Stimulated activated CD4-positive, alpha-beta T cell treated with anti-CD3 and anti-CD28 coated beads, Interleukin-12 subunit alpha, Interleukin-12 subunit beta, amount 100 ng/mL, for 48 hours (primary cell): ENCODE results near the gene NSUN4.
"Not testable (repeated sequence)": the region's sequence is repeated elsewhere in the genome, so short reads cannot be mapped to it uniquely, and the experiment has no call there.

Experiments
- DNase-seq, 3 donors: peaks; one replicate each; pipeline ENCODE4 v3.0.0-alpha.2; 2020; ENCODE audit warnings: low read depth in 2 of 3, low spot score in 1 of 3

The NSUN4 gene

DNA sequence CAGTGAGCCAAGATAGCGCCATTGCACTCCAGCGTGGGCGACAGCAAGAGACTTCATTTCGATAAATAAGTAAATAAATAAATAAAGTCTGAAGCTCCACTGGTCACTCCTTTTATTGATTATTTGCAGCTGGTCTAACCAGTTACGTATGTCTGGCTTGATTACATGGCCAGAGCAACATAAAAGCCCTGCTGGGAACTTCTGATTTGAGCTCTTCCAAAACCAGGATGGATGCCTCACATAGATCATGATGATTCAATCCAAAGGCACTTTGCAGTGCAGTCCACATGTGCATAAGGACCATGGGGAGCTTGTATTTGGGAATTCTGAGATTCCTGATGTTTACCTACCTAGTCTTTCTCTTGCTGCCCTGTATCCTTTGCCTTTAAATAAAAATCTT is 24.0 kb downstream of the NSUN4 start:
- DNase-seq, result no peak

DNA sequence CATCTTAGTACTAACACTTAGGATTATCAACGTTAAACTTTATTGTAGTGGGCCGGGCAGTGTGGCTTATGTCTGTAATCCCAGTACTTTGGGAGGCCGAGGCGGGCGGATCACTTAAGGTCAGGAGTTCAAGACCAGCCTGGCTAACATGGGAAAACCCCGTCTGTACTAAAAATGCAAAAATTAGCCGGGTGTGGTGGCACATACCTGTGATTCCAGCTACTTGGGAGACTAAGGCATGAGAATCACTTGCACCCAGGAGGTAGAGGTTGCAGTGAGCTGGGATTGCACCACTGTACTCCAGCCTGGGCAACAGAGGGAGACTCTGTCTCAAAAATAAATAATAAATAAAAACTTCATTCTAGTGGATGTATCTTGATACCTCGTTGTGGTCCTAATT is 25.2 kb downstream of the NSUN4 start:
- DNase-seq, result not testable (repeated sequence)

DNA sequence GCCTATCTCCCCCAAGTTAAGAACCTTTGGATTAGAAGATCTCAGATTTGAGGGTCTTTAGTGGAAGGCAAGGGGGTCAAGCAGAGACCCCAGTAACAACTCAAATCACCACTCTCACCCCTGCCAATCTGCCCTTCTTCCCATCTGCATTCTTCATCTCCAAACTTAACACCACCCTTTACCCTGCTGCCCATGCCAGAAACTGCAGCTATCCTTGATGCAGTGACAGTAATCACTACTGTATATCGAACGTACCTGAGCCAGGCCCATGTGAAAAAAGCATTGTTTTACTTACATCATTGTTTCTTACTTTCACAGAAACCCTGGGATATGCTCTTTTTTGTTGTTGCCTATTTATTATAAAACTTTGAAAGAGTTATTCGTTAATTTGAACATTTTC is 26.5 kb downstream of the NSUN4 start:
- DNase-seq, result no peak

DNA sequence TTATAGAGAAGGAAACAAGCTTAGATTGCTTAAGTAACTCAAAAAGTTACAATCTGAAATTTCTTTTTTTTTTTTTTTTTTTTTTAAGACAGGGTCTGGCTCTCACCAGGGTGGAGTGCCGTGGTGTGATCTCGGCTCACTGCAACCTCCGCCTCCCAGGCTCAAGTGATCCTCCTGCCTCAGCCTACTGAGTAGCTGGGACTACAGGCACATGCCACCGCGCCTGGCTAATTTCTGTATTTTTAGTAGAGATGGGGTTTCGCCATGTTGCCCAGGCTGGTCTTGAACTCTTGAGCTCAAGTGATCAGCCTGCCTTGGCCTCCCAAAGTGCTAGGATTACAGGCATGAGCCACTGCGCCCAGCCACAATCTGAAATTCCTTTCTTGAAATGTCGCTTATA is 27.1 kb downstream of the NSUN4 start:
- DNase-seq, result not testable (repeated sequence)

DNA sequence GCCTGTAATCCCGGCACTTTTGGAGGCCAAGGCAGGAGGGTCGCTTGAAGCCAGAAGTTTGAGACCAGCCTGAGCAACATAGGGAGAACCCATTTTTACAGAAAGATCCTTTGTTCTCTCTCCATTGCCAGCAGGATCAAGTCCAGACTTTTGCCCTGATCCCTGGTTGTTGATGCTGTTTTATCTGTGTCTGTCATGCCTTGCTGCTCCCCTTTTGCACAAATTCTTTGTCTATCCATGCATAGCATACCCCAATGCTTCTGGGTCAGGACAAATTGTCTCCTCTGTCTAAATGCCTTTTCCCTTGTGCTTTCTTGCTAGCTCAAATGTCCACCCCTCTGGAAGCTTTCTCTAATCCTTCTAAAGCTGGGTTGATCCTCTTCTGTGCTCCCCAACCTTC is 28.2 kb downstream of the NSUN4 start:
- DNase-seq, result no peak

DNA sequence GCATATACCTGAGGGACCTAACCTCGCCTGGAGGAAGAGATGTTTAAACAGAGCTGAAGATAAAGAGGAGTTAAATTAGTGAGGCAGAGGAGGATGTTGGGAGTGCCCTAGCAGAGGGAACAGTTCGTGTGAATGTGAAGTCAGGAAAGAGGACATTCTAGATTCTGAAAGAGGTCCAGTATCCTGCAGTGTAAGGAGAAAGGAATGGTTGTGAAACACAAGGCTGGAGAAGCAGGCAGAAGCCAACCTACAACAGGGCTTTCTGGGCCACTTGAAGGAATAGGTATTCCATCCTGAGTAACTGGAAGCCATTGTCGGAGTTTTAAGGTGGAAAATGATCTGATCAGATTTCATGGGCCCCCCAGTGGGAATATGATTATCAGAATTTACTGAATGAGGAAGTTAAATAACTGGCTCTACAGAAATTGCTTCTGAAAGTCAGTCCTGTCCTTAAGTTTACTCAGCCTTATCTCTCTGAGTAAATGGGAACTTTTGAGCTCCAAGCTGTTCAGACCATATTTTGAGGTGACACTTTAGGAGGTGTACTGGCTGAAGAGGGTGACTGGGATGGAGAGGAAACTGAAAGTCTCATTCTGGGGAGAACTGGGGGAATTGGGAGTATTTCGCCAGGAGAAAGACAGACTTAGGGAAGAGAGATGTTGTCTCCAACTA is 29.1 kb downstream of the NSUN4 start:
- no peak for DNase-seq

DNA sequence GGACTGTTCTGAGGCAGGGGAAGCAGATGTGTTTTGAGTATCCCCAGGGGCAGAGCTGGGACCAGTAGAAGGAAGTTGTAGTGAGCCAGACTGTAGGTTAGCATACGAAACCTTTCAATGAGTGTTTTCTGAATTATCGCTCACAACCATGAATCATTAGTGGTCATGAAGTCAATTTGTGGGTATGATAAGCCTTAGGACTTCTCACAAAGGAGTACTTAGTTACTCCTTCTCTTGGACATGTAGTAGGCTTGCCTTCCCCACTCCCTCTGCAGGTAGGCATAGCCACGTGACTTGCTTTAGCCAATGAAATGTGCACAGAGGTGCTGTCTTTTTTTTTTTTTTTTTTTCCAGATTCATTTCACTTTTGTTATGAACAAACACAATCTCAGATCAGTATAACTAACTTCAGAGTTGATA is 29.6 kb downstream of the NSUN4 start:
- DNase-seq, result no peak

DNA sequence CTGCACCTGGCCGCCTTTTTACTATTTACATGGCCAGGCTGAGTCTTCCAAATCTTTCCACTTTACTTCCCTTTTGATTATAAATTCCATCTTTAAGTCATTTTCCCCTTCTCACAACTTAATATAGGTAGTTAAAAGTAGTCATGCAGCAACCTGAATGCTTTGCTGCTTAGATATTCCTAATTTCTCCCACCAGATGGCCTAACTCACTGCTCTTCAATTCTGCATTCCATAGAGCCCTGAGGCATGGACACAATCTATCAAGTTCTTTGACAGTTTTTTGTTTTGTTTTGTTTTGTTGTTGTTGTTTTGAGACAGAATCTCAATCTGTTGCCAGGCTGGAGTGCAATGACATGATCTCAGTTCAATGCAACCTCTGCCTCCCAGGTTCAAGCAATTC is 31.8 kb downstream of the NSUN4 start:
- DNase-seq, result no peak

DNA sequence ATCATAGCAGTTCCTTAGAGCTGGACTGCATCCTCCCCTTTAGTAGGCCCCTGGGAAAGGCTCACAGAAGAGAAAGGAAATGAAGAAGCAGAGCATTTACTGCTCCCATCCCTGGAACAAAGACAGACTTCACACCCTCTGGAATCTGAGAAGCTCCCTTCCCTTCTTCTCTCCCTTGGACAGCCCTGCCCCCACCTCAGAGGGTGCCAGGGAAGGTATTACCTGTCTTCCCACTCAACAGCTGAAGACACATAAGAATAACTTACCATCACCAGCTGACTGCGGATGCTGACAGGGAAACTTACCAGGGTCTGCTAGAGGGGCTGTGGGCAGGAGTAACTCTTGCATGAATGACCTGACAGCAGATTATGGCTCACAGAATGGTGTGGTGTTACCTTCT is 39.4 kb downstream of the NSUN4 start:
- DNase-seq, result no peak

DNA sequence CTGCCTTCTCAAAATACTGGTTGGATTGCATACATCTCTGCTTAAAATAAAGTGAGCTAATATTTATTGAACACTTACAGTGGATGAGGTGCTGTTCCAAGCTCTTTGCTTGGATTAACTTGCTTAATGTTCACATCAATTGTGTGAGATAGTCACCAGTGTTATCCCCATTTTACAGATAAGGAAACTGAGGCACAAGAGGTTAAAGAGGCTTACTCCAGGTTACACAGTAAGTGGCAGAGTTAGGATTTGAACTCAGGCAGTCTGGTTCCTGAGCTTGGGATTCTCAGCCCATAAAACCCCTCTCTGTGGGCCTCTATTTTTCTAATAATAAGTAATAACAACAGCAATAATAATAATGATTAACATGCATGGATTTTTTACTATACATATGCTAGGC is 39.9 kb downstream of the NSUN4 start:
- DNase-seq, result no peak

DNA sequence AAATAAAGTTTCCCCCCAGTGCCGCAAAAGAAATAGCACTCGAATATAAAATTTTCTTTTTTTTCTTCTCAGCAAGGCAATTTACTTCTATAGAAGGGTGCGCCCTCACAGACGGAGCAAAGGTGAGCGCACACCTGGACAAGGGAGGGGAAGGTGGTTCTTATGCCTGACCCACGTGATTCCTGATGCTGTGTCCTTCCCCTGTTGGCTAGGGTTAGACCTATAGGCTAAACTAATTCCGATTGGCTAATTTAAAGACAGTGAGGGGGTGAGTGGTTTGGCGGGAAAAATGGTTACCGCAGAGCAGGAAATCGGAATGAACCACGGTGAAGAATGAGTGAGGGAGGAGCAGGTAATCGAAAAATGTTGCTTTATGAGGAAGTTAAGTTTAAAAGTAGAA is 52.9 kb downstream of the NSUN4 start:
- DNase-seq, result no peak

DNA sequence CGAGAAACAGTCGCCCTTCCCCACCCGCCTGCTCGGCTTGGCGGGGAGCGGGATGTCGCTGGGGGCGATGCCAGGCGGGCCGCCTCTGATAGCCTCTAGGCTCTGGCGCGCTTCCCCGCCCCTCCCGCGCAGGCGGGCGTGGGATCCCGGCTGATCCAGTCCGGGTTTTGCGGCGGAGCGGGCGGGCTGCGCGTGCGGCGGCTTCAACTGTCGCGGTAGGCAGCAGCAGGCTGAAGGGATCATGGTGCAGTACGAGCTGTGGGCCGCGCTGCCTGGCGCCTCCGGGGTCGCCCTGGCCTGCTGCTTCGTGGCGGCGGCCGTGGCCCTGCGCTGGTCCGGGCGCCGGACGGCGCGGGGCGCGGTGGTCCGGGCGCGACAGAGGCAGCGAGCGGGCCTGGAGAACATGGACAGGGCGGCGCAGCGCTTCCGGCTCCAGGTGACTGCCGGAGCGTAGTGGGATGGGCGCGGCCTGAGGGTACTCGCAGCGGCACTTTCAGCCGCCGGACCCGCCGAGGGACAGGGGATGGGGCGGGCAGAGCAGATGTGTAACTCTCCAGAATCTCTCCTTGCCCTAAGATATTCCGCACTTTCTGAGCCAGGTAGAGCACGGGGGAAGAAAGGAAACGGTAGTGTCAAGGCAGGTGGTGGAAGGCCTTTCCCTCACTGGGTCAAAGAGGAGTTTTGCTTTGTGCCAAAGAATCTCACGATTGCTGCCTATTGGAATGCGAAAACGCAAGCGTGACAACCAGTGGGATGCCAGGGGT is 53.7 kb downstream of the NSUN4 start, which contains the start of gene FAAH:
FAAH (plus strand) TSS at position 210 of the 764 bp plus-strand sequence; CDS start at position 242, 32 bp downstream.
- peak in 1 of 3 donors; percentile 24 for DNase-seq

DNA sequence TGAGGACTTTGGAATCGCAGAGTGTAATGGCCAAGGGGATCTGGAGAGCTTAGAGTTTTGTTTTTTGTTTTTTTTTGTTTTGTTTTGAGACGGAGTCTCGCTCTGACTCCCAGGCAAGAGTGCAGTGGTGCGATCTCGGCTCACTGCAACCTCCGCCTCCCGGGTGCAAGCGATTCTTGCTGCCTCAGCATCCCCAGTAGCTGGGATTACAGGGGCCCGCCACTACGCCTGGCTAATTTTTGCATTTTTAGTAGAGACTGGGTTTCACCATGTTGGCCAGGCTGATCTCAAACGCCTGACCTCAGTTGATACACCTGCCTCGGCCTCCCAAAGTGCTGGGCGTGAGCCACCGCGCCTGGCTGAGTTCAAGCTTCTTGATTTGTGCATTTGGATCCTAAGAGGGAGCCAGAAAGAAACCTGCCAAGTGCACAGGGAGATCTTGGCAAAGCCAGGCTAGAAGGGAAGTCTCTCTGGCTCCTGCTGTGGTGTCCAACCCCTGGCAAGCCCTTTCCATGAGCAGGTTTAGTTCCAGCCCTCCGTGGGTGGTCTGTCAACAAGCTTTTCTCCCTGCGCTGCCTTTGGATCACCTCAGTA is 54.4 kb downstream of the NSUN4 start:
- DNase-seq, result no peak

DNA sequence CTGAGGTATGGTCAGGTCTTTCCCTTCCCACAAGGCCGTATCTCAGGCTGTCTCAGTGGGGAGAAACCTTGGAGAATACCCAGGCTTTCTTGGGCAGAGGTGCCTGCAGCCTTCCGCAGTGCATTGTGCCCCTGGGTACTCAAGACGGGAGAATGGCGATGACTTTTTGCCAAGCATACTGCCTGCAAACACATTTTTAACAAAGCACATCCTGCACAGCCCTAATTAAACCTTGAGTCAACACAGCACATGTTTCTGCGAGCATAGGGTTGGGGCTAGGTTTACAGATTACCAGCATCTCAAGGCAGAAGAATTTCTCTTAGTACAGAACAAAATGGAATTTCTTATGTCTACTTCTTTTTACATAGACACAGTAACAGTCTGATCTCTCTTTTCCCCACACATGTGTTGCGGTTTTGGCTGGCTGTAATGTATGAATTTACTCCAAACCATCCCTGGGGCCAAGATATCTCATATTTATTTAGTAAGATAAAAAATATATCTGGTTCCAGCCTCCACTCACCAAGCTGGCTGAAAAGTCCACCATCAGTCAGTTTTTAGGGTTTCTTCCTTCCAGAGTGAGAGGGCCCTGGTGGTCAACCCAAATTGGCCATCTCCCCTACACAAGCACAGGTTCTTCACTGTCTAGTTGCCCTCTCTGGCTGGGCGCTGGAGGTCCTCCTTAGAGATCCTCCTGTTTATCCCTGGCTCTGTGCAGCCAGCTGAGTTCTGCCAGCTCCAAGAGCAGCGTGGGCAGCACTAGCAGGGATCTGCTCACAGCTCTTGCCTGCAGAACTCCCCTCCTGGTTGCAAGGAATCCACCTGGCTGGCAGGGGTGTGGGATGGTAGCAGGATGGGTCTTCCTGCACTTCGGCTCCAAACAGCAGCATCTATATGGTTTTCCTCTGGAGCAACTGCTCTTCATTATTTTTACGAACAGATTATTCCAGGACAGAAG is 56.1 kb downstream of the NSUN4 start:
- no peak for DNase-seq

DNA sequence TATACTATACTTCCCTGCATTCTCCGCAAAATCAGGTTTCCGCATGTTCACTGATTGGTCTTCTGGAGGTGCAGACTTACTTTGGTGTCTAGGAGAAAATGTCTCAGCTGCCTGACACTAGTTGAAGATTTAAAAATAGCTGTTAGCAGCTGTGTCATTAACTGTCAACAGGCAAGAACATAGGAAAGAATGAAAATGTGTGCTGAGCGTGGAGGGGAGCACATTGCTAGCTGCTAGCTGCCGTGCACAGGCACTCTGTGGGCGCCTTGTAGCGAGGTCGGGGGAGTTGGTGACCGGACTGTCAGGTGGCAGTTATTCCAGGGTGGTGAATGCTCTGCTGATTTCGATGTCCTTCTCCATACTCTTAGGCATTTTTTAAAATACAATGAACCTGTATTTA is 58.7 kb downstream of the NSUN4 start:
- DNase-seq, result no peak

DNA sequence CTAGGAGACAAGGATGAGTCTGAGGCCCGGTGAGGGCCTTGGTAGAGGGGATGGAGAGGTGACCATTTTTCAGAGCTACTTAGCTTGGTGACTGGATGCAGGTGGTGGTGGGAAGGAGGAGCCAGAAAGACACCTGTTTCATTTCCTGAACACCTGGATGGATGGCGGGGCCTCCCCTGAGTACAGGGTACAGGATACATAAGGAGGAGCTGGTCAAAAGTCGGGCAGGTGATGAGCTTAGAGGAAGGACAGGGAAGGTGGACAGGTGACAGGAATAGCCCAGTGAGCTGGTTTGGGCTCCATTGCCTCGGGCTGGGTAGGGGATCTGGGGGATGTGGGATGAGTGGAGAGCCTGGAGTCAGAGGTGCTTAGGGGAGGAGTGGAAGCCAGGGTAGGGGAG is 59.8 kb downstream of the NSUN4 start:
- DNase-seq, result no peak

DNA sequence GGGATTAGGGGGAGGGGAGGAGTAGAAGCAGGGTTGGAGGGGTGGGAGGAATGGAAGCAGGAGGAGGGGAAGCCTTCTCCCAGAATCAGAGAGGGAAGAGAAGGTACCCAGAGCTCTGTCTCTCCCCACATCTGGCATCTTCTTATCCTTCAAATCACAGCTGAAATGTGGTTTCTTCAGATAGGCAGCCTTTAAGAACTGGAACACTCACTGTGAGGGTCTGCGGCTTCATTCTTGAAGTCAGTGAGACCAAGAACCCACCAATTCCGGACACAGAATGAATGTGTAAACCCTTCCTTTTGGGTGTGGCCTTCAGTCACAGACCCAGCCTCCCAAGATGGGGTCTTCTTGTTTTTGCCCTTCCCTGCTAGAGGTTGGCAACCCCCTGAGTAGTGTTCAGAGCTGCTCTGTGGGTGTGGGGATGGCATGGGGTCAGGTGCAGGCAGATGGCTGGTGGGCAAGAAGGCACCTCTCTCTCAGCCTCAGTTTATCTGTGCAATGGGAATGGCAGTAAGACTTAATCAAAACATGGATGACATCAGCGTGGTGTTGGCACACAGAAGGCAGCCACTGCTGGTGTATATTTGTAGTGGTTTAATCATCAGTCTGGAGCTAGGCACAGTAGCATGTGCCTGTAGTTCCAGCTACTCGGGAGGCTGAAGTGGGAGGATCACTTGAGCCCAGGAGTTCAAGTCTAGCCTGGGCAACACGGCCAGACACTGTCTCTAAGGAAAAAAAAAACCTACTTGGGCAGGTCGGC is 60.7 kb downstream of the NSUN4 start:
- no peak for DNase-seq

DNA sequence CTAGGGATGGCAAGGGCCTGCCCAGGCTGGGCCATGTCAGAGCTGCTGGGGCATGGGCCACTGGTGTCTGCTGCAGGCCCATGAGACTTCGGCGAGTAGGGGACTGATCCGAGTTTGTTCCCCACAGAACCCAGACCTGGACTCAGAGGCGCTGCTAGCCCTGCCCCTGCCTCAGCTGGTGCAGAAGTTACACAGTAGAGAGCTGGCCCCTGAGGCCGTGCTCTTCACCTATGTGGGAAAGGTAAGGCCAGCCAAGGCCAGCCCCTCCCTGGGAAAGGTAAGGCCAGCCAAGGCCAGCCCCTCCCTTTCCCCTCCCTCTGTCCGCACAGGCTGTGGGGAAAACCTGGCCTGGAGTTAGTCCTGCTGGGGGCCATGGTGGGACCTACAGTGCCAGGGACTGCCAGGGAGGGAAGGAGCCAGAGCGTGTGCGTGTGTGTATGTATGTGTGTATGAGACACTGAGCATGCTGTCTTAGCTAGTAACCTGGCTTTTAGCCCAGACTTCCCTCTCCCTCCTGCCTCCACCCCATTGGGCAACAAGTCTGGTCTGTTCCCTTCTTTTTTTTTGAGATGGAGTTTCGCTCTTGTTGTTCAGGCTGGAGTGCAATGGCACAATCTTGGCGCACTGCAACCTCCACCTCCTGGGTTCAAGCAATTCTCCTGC is 61.5 kb downstream of the NSUN4 start:
- DNase-seq, result no peak

DNA sequence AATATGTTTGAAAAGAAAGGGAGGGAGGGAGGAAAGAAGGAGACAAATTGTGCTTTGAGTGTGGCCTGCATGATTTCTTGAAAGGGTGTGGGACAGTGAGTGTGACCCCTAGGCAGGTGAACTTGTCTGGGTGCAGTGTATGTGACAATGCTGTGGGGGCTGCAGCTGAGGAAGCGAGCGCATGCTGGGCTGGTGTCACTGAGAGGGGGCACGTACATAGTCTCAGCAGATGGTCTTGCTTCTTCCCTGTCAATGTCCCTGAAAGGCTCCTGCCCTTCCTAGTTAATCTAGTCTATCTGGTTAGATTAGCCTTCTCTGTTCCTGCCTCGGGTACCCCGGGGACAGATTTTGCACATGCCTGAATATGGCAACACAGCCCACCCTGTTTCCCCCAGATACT is 63.3 kb downstream of the NSUN4 start:
- no peak for DNase-seq
